A549 (cell line): ENCODE measurements around the gene ACSL3. TPM values are rescaled to one million over a fixed set of nuclear protein-coding genes. Genes with fewer than 3 reads are reported as not detected.

Experiments
- ATAC-seq, 2 experiments: fragments of 200-7000 bp in 1 of 2; fragments of >200 bp in 1 of 2; cut with Nextera tagmentation in 1 of 2; cut with Tn5 transposase in 1 of 2; 3 replicates each; pipeline versions ENCODE4 v1.8.0 to v1.9.1; 2018 to 2020; ENCODE audit warnings: mild to moderate bottlenecking in 1 of 2, moderate library complexity in 1 of 2
- CTCF ChIA-PET: fragments of 300-600 bp; sonication (Branson Sonifier 250); formaldehyde crosslinking; extraction: SDS; loops from one replicate; lab custom pipeline; 2021; ENCODE audit warnings: antibody characterized with exemption, inconsistent platforms; lab: Yijun Ruan, JAX
- POLR2A ChIA-PET: fragments of 350-600 bp; formaldehyde crosslinking; extraction: SDS; loops from one replicate; lab custom pipeline; 2021; ENCODE audit warnings: antibody characterized with exemption, inconsistent platforms; lab: Yijun Ruan, JAX
- DNase-seq, 2 experiments: peaks; one replicate each; pipeline versions ENCODE4 v3.0.0 to v3.0.0-alpha.2; 2011 to 2016; ENCODE audit warnings: low read depth in 1 of 2, low spot score in 1 of 2
- FAIRE-seq: peaks from 2 replicates; lab custom pipeline; 2011; peaks lifted over from hg19 to GRCh38; lab: Jason Lieb, UNC
- H3K27ac ChIP-seq, 2 experiments: fragments of >200 bp; sonication (Bioruptor Twin); formaldehyde crosslinking; 3 replicates each; pipeline ENCODE4 v1.5.1; 2016 to 2017
- H3K4me1 ChIP-seq: fragments of >200 bp; sonication (Bioruptor Twin); formaldehyde crosslinking; 3 replicates; pipeline ENCODE4 v1.6.1; 2016
- H3K4me2 ChIP-seq: fragments of >200 bp; sonication (Bioruptor Twin); formaldehyde crosslinking; 3 replicates; pipeline ENCODE4 v1.6.1; 2016
- H3K4me3 ChIP-seq: fragments of >200 bp; sonication (Bioruptor Twin); formaldehyde crosslinking; 3 replicates; pipeline ENCODE4 v1.5.1; 2016
- H3K9me3 ChIP-seq: fragments of >200 bp; sonication (Bioruptor Twin); formaldehyde crosslinking; 3 replicates; pipeline ENCODE4 v1.6.1; 2016
- CBX8 ChIP-seq: fragments of 200-600 bp; sonication (generic); IDR thresholded peaks from 2 replicates; pipeline ENCODE4 v1.6.1; 2016
- CEBPB ChIP-seq, 2 experiments: fragments of >200 bp in 1 of 2; sonication (Bioruptor Twin) in 1 of 2; formaldehyde crosslinking in 1 of 2; IDR thresholded peaks; 2 replicates each; pipeline ENCODE4 v1.6.1; 2012 to 2016
- EP300 ChIP-seq, 2 experiments: fragments of >200 bp; sonication (Bioruptor Twin); formaldehyde crosslinking; IDR thresholded peaks; 2 replicates in 1 of 2; 3 replicates in 1 of 2; pipeline ENCODE4 v1.6.1; 2016 to 2017
- ESRRA ChIP-seq: fragments of 150-350 bp; IDR thresholded peaks from 2 replicates; pipeline ENCODE4 v1.6.1; 2014; ENCODE audit warnings: mild to moderate bottlenecking, low read length, borderline replicate concordance
- FOXS1 ChIP-seq: fragments of 250-450 bp; sonication (Bioruptor Pico); IDR thresholded peaks from 2 replicates; pipeline ENCODE4 v1.5.0; 2020; ENCODE audit warnings: mild to moderate bottlenecking, moderate library complexity
- HOXB13 ChIP-seq: fragments of 250-450 bp; sonication (Bioruptor Pico); IDR thresholded peaks from 2 replicates; pipeline ENCODE4 v1.5.0; 2020; ENCODE audit warnings: low read depth, mild to moderate bottlenecking, moderate library complexity
- JUN ChIP-seq, 2 experiments: fragments of >200 bp; sonication (Bioruptor Twin); formaldehyde crosslinking; IDR thresholded peaks; 2 replicates in 1 of 2; 3 replicates in 1 of 2; pipeline ENCODE4 v1.6.1; 2016 to 2017
- KDM1A ChIP-seq: fragments of 200-600 bp; sonication (generic); IDR thresholded peaks from 2 replicates; pipeline ENCODE4 v1.6.1; 2016; ENCODE audit warnings: low read depth, mild to moderate bottlenecking
- NFE2L2 ChIP-seq: fragments of 150-350 bp; conservative IDR thresholded peaks from 2 replicates; pipeline ENCODE4 v1.6.1; 2014; ENCODE audit warnings: low read length
- PHF8 ChIP-seq: fragments of 200-600 bp; sonication (generic); IDR thresholded peaks from 2 replicates; pipeline ENCODE4 v1.6.1; 2016; ENCODE audit warnings: low read depth, mild to moderate bottlenecking, antibody characterized with exemption, moderate library complexity, borderline replicate concordance
- RNF2 ChIP-seq: fragments of 200-600 bp; sonication (generic); IDR thresholded peaks from 2 replicates; pipeline ENCODE4 v1.6.1; 2016; ENCODE audit warnings: low read depth, mild to moderate bottlenecking, antibody characterized with exemption, moderate library complexity, borderline replicate concordance
- SREBF2 ChIP-seq: fragments of 450-650 bp; IDR thresholded peaks from 2 replicates; pipeline ENCODE4 v1.6.1; 2014; ENCODE audit warnings: mild to moderate bottlenecking, moderate library complexity
- TP53 ChIP-seq: fragments of 250-450 bp; sonication (Bioruptor Pico); IDR thresholded peaks from 2 replicates; pipeline ENCODE4 v1.5.0; 2021; ENCODE audit warnings: mild to moderate bottlenecking, moderate library complexity
- USF2 ChIP-seq: fragments of 450-650 bp; IDR thresholded peaks from 2 replicates; pipeline ENCODE4 v1.6.1; 2014; ENCODE audit warnings: antibody characterized with exemption
- ZC3H11A ChIP-seq: fragments of 450-650 bp; IDR thresholded peaks from 2 replicates; pipeline ENCODE4 v1.6.1; 2014; ENCODE audit warnings: antibody characterized with exemption, mild to moderate bottlenecking
- ZSCAN20 ChIP-seq: fragments of 250-450 bp; sonication (Bioruptor Pico); IDR thresholded peaks from 2 replicates; pipeline ENCODE4 v1.8.0; 2022; ENCODE audit warnings: mild to moderate bottlenecking, moderate library complexity
- WGBS: methylation state at CpG from one replicate; pipeline ENCODE4 v1.1.6; 2017; ENCODE audit errors: missing lambda C conversion rate; 5-methylcytosine and 5-hydroxymethylcytosine counted together
- polyA plus RNA-seq, 4 experiments: library from polyadenylated mRNA; depleted of rRNA in 3 of 4; stranded (reverse); fragments of >200 nt; fragmentation: RNase III in 1 of 4; extraction: RNeasy Plus Mini Kit Qiagen cat#74134 plus additional on column Dnase treatment in 1 of 4; gene quantifications; 2 replicates in 3 of 4; 3 replicates in 1 of 4; pipeline ENCODE4 v1.2.3, GENCODE V29; 2011 to 2017
- TF ChIP-seq, protein P1 (sequence below): fragments of 200-600 bp; sonication (generic); IDR thresholded peaks from 2 replicates; pipeline ENCODE4 v1.6.1; 2016; ENCODE audit warnings: antibody characterized with exemption, mild to moderate bottlenecking, moderate library complexity

Gene ACSL3
- polyA plus RNA-seq, 2 of the 4 experiments (the other 2 are of a cell fraction): 142 to 160 TPM

GRCh38 chr2:222933458-222933857 lies 72.6 kb downstream of the ACSL3 start:
- POLR2A ChIA-PET: no interaction called here
- 91% methylated on average over 3 of the region's 3 CpGs for WGBS
- Histone ChIP-seq H3K4me2 (no peak overlapping the region), H3K4me1 (no peaks in the 10 kb centered on the region), H3K4me3 (no peak overlapping the region), H3K9me3 (peaks cover 3% of the 10 kb centered on the region; the same call in 2 of the 3 replicates), H3K27ac (no peak overlapping the region)
- peak in 1 of 2 experiments; percentile 45; a peak in 2 of 6 replicates for ATAC-seq
- CTCF ChIA-PET: interaction anchor here (0.8 to 1.2 kb wide), 2 partner anchors 13 to 18 kb away, joined by 3 read pairs; no protein-coding TSS in a partner anchor
- no peak for FAIRE-seq
- DNase-seq: no peak
- TF ChIP-seq HOXB13 (CRISPR knock-in tag) (no peak), RNF2 (no peak), ESRRA (no peak), USF2 (no peak), PHF8 (no peak), ZC3H11A (no peak), FOXS1 (CRISPR knock-in tag) (no peak), ZSCAN20 (CRISPR knock-in tag) (no peak), JUN (IDR thresholded peaks at IDR 0.05) (no peak), SREBF2 (no peak), CBX8 (no peak), KDM1A (no peak), NFE2L2 (no peak)
- TF ChIP-seq, protein P1, sequence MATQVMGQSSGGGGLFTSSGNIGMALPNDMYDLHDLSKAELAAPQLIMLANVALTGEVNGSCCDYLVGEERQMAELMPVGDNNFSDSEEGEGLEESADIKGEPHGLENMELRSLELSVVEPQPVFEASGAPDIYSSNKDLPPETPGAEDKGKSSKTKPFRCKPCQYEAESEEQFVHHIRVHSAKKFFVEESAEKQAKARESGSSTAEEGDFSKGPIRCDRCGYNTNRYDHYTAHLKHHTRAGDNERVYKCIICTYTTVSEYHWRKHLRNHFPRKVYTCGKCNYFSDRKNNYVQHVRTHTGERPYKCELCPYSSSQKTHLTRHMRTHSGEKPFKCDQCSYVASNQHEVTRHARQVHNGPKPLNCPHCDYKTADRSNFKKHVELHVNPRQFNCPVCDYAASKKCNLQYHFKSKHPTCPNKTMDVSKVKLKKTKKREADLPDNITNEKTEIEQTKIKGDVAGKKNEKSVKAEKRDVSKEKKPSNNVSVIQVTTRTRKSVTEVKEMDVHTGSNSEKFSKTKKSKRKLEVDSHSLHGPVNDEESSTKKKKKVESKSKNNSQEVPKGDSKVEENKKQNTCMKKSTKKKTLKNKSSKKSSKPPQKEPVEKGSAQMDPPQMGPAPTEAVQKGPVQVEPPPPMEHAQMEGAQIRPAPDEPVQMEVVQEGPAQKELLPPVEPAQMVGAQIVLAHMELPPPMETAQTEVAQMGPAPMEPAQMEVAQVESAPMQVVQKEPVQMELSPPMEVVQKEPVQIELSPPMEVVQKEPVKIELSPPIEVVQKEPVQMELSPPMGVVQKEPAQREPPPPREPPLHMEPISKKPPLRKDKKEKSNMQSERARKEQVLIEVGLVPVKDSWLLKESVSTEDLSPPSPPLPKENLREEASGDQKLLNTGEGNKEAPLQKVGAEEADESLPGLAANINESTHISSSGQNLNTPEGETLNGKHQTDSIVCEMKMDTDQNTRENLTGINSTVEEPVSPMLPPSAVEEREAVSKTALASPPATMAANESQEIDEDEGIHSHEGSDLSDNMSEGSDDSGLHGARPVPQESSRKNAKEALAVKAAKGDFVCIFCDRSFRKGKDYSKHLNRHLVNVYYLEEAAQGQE: no peak
- TF ChIP-seq, all 56 proteins: peak for 0

DNA sequence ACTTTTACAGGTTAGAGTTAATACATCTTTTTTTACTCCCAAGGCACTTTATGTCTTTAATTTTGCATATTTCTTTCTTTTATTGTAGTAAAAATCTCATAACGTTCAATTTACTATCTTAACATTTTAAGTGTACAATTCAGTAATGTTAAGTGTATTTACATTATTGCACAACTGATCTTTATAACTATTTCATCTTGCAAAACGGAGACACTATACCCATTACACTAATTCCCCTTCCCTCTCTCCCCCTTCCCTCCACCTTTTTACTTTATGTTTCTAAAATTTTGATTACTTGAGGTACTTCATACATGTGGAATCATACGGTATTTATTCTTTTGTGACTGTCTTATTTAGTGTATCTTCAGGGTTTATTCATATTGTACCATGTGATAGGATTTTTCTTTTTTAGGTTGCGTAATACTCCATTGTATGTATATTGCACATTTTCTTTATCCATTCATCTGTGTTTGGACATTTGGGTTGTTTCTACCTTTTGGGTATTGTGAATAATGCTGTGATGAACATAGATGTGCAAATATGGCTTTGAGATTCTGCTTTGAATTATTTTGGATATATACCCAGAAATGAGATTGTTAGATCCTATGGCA lies 75.0 kb downstream of the ACSL3 start:
- FAIRE-seq (no peak), DNase-seq (no peak), ATAC-seq (no peak)
- ChIA-PET POLR2A (no interaction called here), CTCF (no interaction called here)
- H3K4me1 ChIP-seq: no peaks in the 10 kb centered on the region
- peaks cover 7% of the 10 kb centered on the region; the same call in 2 of the 3 replicates for H3K9me3 ChIP-seq
- no peak overlapping the region for H3K27ac ChIP-seq
- no peak for TF ChIP-seq EP300 (IDR thresholded peaks at IDR 0.05)
- TF ChIP-seq CEBPB (IDR thresholded peaks at IDR 0.05): peak; percentile 73 to 74; a peak in 3 of 4 replicates
- TF ChIP-seq, protein P1: no peak
- no peak for TF ChIP-seq TP53 (CRISPR knock-in tag)
- WGBS: 86% methylated on average over 4 of the region's 4 CpGs
- no peak overlapping the region for H3K4me2 ChIP-seq
- H3K4me3 ChIP-seq: no peak overlapping the region
